IMR-90 (cell line): ENCODE results near the gene ID2. TPM values are rescaled to one million over a fixed set of nuclear protein-coding genes. Genes with fewer than 3 reads are reported as not detected.

Experiments used
- ATAC-seq: fragments of 200-7000 bp; cut with Tn5 transposase; 2 replicates; pipeline ENCODE4 v1.9.1; 2020; ENCODE audit warnings: low read depth, mild to moderate bottlenecking, moderate library complexity
- BruUV-seq: library from RNA; stranded (reverse); fragments of 400-500 nt; replicated peaks from 2 replicates; lab custom pipeline; 2021; lab: Mats Ljungman, UMichigan
- CTCF ChIA-PET: fragments of 300-600 bp; formaldehyde crosslinking; extraction: SDS; loops from one replicate; lab custom pipeline; 2021; ENCODE audit warnings: antibody characterized with exemption; lab: Yijun Ruan, JAX
- POLR2A ChIA-PET: fragments of 300-600 bp; sonication (Branson Sonifier 250); formaldehyde crosslinking; loops from one replicate; lab custom pipeline; 2022; ENCODE audit warnings: antibody characterized with exemption; ENCODE audit not compliant: unreplicated experiment; lab: Charles Lee
- DNase-seq: peaks from one replicate; pipeline ENCODE4 v3.0.0; 2013
- H2AFZ ChIP-seq: replicated peaks from 2 replicates; pipeline ENCODE3; 2013; ENCODE audit warnings: low read length, mild to moderate bottlenecking; ENCODE audit not compliant: poor library complexity
- H2AK5ac ChIP-seq: 2 replicates; pipeline ENCODE4 v1.6.1; 2013; ENCODE audit warnings: low read depth, low read length, inconsistent platforms
- H2AK9ac ChIP-seq: replicated peaks from 2 replicates; pipeline ENCODE3; 2013; ENCODE audit warnings: mild to moderate bottlenecking, low read depth, low read length, moderate library complexity; ENCODE audit not compliant: poor library complexity
- H2BK120ac ChIP-seq: 2 replicates; pipeline ENCODE4 v1.6.1; 2013; ENCODE audit warnings: low read depth, low read length, inconsistent platforms
- H2BK15ac ChIP-seq: 3 replicates; pipeline ENCODE4 v1.6.1; 2013; ENCODE audit warnings: low read depth, low read length, inconsistent platforms
- H2BK20ac ChIP-seq: 2 replicates; pipeline ENCODE4 v1.6.1; 2013; ENCODE audit warnings: low read depth, mild to moderate bottlenecking, inconsistent platforms, low read length, moderate library complexity
- H2BK5ac ChIP-seq: 2 replicates; pipeline ENCODE4 v1.6.1; 2013; ENCODE audit warnings: mild to moderate bottlenecking, low read depth, low read length, inconsistent platforms; ENCODE audit not compliant: poor library complexity, severe bottlenecking
- H3K14ac ChIP-seq: replicated peaks from 2 replicates; pipeline ENCODE4 v1.6.1; 2013; ENCODE audit warnings: low read depth, low read length, inconsistent platforms
- H3K18ac ChIP-seq: 2 replicates; pipeline ENCODE4 v1.6.1; 2013; ENCODE audit warnings: low read depth, low read length, control low read depth
- H3K23ac ChIP-seq: 2 replicates; pipeline ENCODE4 v1.6.1; 2013; ENCODE audit warnings: low read depth, low read length, inconsistent platforms
- H3K27ac ChIP-seq: 2 replicates; pipeline ENCODE4 v1.5.1; 2013; ENCODE audit warnings: mild to moderate bottlenecking, control low read depth, low read length; ENCODE audit not compliant: insufficient read depth
- H3K27me3 ChIP-seq: 2 replicates; pipeline ENCODE4 v1.6.1; 2013; ENCODE audit warnings: low read length; ENCODE audit not compliant: control insufficient read depth, insufficient read depth
- H3K36me3 ChIP-seq: 2 replicates; pipeline ENCODE4 v1.6.1; 2013; ENCODE audit warnings: low read length, mixed read lengths; ENCODE audit not compliant: control insufficient read depth, insufficient read depth
- H3K4ac ChIP-seq: 2 replicates; pipeline ENCODE4 v1.6.1; 2013; ENCODE audit warnings: low read depth, low read length, inconsistent platforms
- H3K4me1 ChIP-seq: 2 replicates; pipeline ENCODE4 v1.6.1; 2013; ENCODE audit warnings: low read length, mixed read lengths; ENCODE audit not compliant: control insufficient read depth, insufficient read depth
- H3K4me2 ChIP-seq: 2 replicates; pipeline ENCODE4 v1.6.1; 2013; ENCODE audit warnings: low read depth, mild to moderate bottlenecking, control low read depth, low read length, moderate library complexity
- H3K4me3 ChIP-seq: 2 replicates; pipeline ENCODE4 v1.5.1; 2013; ENCODE audit warnings: low read depth, mild to moderate bottlenecking, control low read depth, low read length, moderate library complexity; ENCODE audit not compliant: insufficient read depth
- H3K56ac ChIP-seq: 2 replicates; pipeline ENCODE4 v1.6.1; 2013; ENCODE audit warnings: low read length, inconsistent platforms; ENCODE audit not compliant: insufficient read depth; ENCODE audit errors: extremely low read depth
- H3K79me1 ChIP-seq, 2 experiments: 2 replicates each; pipeline ENCODE4 v1.6.1; 2013; ENCODE audit warnings: low read length in 2 of 2, inconsistent platforms in 1 of 2, low read depth in 1 of 2
- H3K9ac ChIP-seq: 2 replicates; pipeline ENCODE4 v1.6.1; 2013; ENCODE audit warnings: low read depth, low read length, control low read depth
- H3K9me1 ChIP-seq: 2 replicates; pipeline ENCODE4 v1.6.1; 2013; ENCODE audit warnings: low read length, inconsistent platforms; ENCODE audit not compliant: insufficient read depth
- H3K9me3 ChIP-seq: 2 replicates; pipeline ENCODE4 v1.6.1; 2013; ENCODE audit warnings: low read length; ENCODE audit not compliant: control insufficient read depth, insufficient read depth
- H4K20me1 ChIP-seq: 2 replicates; pipeline ENCODE4 v1.6.1; 2013; ENCODE audit warnings: low read length, inconsistent platforms; ENCODE audit not compliant: insufficient read depth
- H4K5ac ChIP-seq: 2 replicates; pipeline ENCODE4 v1.6.1; 2013; ENCODE audit warnings: mild to moderate bottlenecking, low read depth, low read length, control low read depth
- H4K8ac ChIP-seq, 2 experiments: 2 replicates each; pipeline ENCODE4 v1.6.1; 2013; ENCODE audit warnings: low read depth in 2 of 2, low read length in 2 of 2, control low read depth in 1 of 2, inconsistent platforms in 1 of 2
- H4K91ac ChIP-seq: 2 replicates; pipeline ENCODE4 v1.6.1; 2013; ENCODE audit warnings: low read depth, low read length, inconsistent platforms; ENCODE audit not compliant: insufficient read depth
- CTCF ChIP-seq: conservative IDR thresholded peaks from 2 replicates; pipeline ENCODE4 v1.5.1; 2012; ENCODE audit warnings: mild to moderate bottlenecking, low read depth, low read length, improper control_type of control experiment
- FOS ChIP-seq: fragments of 150-350 bp; IDR thresholded peaks from 2 replicates; pipeline ENCODE4 v1.6.1; 2016; ENCODE audit warnings: low read depth, low read length
- MAFK ChIP-seq: IDR thresholded peaks from 2 replicates; pipeline ENCODE4 v1.6.1; 2012; ENCODE audit warnings: low read depth, low read length, improper control_type of control experiment
- MAZ ChIP-seq: IDR thresholded peaks from 2 replicates; pipeline ENCODE4 v1.6.1; 2012; ENCODE audit warnings: low read depth, mild to moderate bottlenecking, low read length, improper control_type of control experiment, moderate library complexity, borderline replicate concordance
- MXI1 ChIP-seq: IDR thresholded peaks from 2 replicates; pipeline ENCODE4 v1.6.1; 2012; ENCODE audit warnings: low read depth, mild to moderate bottlenecking, low read length, moderate library complexity, borderline replicate concordance
- NFE2L2 ChIP-seq: fragments of 150-350 bp; IDR thresholded peaks from 2 replicates; pipeline ENCODE4 v1.6.1; 2016; ENCODE audit warnings: low read depth, mild to moderate bottlenecking, low read length
- POLR2A ChIP-seq: IDR thresholded peaks from 2 replicates; pipeline ENCODE4 v1.6.1; 2012; ENCODE audit warnings: mild to moderate bottlenecking, low read depth, low read length
- RAD21 ChIP-seq: IDR thresholded peaks from 2 replicates; pipeline ENCODE4 v1.6.1; 2012; ENCODE audit warnings: low read length, improper control_type of control experiment
- RCOR1 ChIP-seq: IDR thresholded peaks from 2 replicates; pipeline ENCODE4 v1.6.1; 2012; ENCODE audit warnings: mild to moderate bottlenecking, low read length, improper control_type of control experiment; ENCODE audit not compliant: insufficient replicate concordance
- RFX5 ChIP-seq: IDR thresholded peaks from 2 replicates; pipeline ENCODE4 v1.8.0; 2012; ENCODE audit warnings: low read depth, mild to moderate bottlenecking, low read length, moderate library complexity
- SMC3 ChIP-seq: fragments of 150-350 bp; IDR thresholded peaks from 2 replicates; pipeline ENCODE4 v1.6.1; 2016; ENCODE audit warnings: low read depth, mild to moderate bottlenecking, antibody characterized with exemption, low read length, moderate library complexity
- USF2 ChIP-seq: fragments of 150-350 bp; IDR thresholded peaks from 2 replicates; pipeline ENCODE4 v1.6.1; 2017; ENCODE audit warnings: mild to moderate bottlenecking, antibody characterized with exemption, low read length, low read depth
- WGBS, 2 experiments: methylation state at CpG; one replicate each; pipeline versions ENCODE4 v1.1.5 to v1.1.7; 2013; ENCODE audit warnings: missing lambda C conversion rate in 2 of 2; ENCODE audit not compliant: insufficient read length in 1 of 2; ENCODE audit errors: extremely low coverage in 2 of 2; 5-methylcytosine and 5-hydroxymethylcytosine counted together
- dilution Hi-C: fragments of 300-500 bp; cut with HindIII; formaldehyde crosslinking; loops from one replicate; pipeline ENCODE4 v1.14.3; 2018; ENCODE audit warnings: low sequenced_read_pairs; ENCODE audit not compliant: unreplicated experiment
- in situ Hi-C: fragments of 300-500 bp; cut with MboI; formaldehyde crosslinking; loops from 3 replicates; pipeline ENCODE4 v1.14.3; 2019; ENCODE audit warnings: low sequenced_read_pairs, inconsistent platforms, mixed read lengths
- intact Hi-C: fragments of 100-400 bp; cut with micrococcal nuclease; formaldehyde crosslinking; loops from 2 replicates; pipeline ENCODE4 v1.10.0; 2022
- polyA plus RNA-seq, 3 experiments: library from polyadenylated mRNA; depleted of rRNA; stranded (reverse); fragments of >200 nt; gene quantifications; 2 replicates each; pipeline ENCODE4 v1.2.3, GENCODE V29; 2012; ENCODE audit warnings: low replicate concordance in 1 of 3
- total RNA-seq: library from RNA; depleted of rRNA; stranded (reverse); fragments of >200 nt; gene quantifications from 2 replicates; pipeline ENCODE4 v1.2.3, GENCODE V29; 2012
- TF ChIP-seq, protein P1 (sequence below): fragments of 150-350 bp; IDR thresholded peaks from 2 replicates; pipeline ENCODE4 v1.6.1; 2016; ENCODE audit warnings: low read depth, mild to moderate bottlenecking, low read length, moderate library complexity, borderline replicate concordance

ID2 gene
- total and polyA plus RNA-seq, 2 of the 4 experiments (the other 2 are of a cell fraction), result 264 to 389 TPM

DNA sequence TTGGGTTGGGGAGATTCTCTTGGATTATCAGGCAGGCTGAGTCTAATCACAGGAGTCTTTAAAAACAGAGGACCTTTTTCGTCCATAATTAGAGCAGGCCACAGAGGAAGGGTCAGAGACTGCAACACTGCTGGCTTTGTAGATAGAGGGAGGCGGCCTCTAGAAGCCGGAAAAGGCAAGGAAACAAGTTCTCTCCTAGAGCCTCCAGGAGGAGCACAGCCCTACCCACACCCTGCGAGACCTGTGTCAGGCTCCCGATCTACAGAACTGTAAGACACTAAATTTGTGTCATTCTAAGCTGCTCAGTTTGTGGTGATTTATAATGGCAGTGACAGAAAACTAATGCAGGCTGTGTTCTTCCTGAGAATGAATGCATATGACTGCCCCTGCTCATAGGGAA lies 15.3 kb downstream of the ID2 start:
- intact Hi-C loops (no loop called here), dilution Hi-C loops (no loop called here), in situ Hi-C loops (loop anchor here (25.0 kb wide), 3 partner anchors 535 to 1585 kb away; no protein-coding TSS in a partner anchor)
- WGBS, 2 experiments, result no CpG with 5 or more reads among the region's 5 CpGs
- Histone ChIP-seq H3K4ac (no peak overlapping the region), H2AK5ac (no peak overlapping the region), H3K9ac (no peak overlapping the region), H4K5ac (no peak overlapping the region), H3K27me3 (peaks cover 7% of the 10 kb centered on the region; the same call in 1 of the 2 replicates), H2AK9ac (no peak overlapping the region), H3K23ac (no peak overlapping the region), H2BK120ac (no peak overlapping the region), H2BK5ac (no peak overlapping the region), H3K4me3 (no peak overlapping the region), H3K79me1 (no peaks in the 10 kb centered on the region), H4K91ac (no peak overlapping the region), H3K9me3 (no peaks in the 10 kb centered on the region), H4K20me1 (no peaks in the 10 kb centered on the region), H3K36me3 (no peaks in the 10 kb centered on the region), H3K4me1 (no peaks in the 10 kb centered on the region), H2BK20ac (no peak overlapping the region), H3K27ac (no peak overlapping the region), H3K14ac (no peak overlapping the region), H3K56ac (no peak overlapping the region), H2BK15ac (no peak overlapping the region), H2AFZ (no peak overlapping the region), H3K9me1 (no peaks in the 10 kb centered on the region), H3K4me2 (no peak overlapping the region), H3K18ac (no peak overlapping the region), H4K8ac (no peak overlapping the region)
- POLR2A ChIA-PET, result no interaction called here
- no TSS peak for BruUV-seq
- CTCF ChIA-PET, result no interaction called here
- ATAC-seq (no peak), DNase-seq (no peak)
- TF ChIP-seq MAFK (no peak), RAD21 (no peak), SMC3 (no peak), USF2 (no peak), POLR2A (no peak), NFE2L2 (no peak), MAZ (no peak), FOS (no peak), MXI1 (no peak), CTCF (no peak), RCOR1 (no peak), RFX5 (no peak)
- TF ChIP-seq, protein P1, sequence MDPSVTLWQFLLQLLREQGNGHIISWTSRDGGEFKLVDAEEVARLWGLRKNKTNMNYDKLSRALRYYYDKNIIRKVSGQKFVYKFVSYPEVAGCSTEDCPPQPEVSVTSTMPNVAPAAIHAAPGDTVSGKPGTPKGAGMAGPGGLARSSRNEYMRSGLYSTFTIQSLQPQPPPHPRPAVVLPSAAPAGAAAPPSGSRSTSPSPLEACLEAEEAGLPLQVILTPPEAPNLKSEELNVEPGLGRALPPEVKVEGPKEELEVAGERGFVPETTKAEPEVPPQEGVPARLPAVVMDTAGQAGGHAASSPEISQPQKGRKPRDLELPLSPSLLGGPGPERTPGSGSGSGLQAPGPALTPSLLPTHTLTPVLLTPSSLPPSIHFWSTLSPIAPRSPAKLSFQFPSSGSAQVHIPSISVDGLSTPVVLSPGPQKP, result no peak
